Natural killer cell treated with Interleukin-12 subunit alpha and Interleukin-12 subunit beta and Interleukin-15 and Interleukin-18, amount 100 ng/mL, for 72 hours (primary cell): ENCODE results near the gene INO80. TPM values are rescaled to one million over a fixed set of nuclear protein-coding genes. Genes with fewer than 3 reads are reported as not detected.
A peak's percentile ranks its signal among the peaks of the same experiment; 100 is the strongest.
"Not testable (repeated sequence)": the region's sequence is repeated elsewhere in the genome, so short reads cannot be mapped to it uniquely, and the experiment has no call there.

Experiments used
- ATAC-seq, 2 donors: fragments of 150-1000 bp; cut with Tn5 transposase in 1 of 2; sonication (Bioruptor Pico), chemical (Tn5 transposase) in 1 of 2; 2 replicates each; pipeline ENCODE4 v1.10.0; 2021
- DNase-seq: peaks from one replicate; pipeline ENCODE4 v3.0.0; 2022; ENCODE audit warnings: low spot score
- H3K27ac Mint-ChIP-seq, 2 donors: 1 replicate in 1 of 2; 2 replicates in 1 of 2; pipeline ENCODE4 v1.8.0; 2022; ENCODE audit warnings: mixed read lengths in 2 of 2, mild to moderate bottlenecking in 1 of 2, moderate library complexity in 1 of 2
- H3K27me3 Mint-ChIP-seq, 2 donors: 1 replicate in 1 of 2; 2 replicates in 1 of 2; pipeline ENCODE4 v1.8.0; 2022; ENCODE audit warnings: mixed read lengths in 2 of 2
- H3K36me3 Mint-ChIP-seq: one replicate; pipeline ENCODE4 v1.8.0; 2022; ENCODE audit warnings: mixed read lengths
- H3K4me1 Mint-ChIP-seq, 2 donors: 1 replicate in 1 of 2; 2 replicates in 1 of 2; pipeline ENCODE4 v1.8.0; 2022; ENCODE audit warnings: low read depth in 2 of 2, mixed read lengths in 2 of 2, mild to moderate bottlenecking in 1 of 2
- H3K4me3 Mint-ChIP-seq: one replicate; pipeline ENCODE4 v1.8.0; 2022; ENCODE audit warnings: mixed read lengths
- H3K9me3 Mint-ChIP-seq: 2 replicates; pipeline ENCODE4 v1.8.0; 2022; ENCODE audit warnings: mixed read lengths
- total RNA-seq, 2 donors: library from RNA; stranded (reverse); gene quantifications; one replicate each; pipeline ENCODE4 v1.2.3, GENCODE V29; 2022

INO80 gene
- total RNA-seq, 2 donors from 2014 or later: 34.3 to 55.7 TPM

DNA sequence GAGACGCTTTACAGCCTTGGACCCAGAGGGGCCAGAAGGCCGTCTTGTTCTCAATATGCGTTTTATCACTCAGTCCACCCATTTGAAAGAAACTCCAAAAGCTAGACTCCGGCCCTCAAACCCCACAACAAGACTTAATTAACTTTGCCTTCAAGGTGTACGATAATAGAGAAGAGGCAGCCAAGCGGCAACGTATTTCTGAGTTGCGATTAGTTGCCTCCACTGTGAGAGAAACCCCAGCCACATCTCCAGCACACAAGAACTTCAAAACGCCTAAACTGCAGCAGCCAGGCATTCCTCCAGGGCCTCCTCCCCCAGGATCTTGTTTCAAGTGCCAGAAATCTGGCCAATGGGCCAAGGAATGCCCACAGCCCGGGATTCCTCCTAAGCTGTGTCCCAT lies 17.4 kb upstream of the INO80 start:
- no peaks in the 10 kb centered on the region for H3K36me3 Mint-ChIP-seq
- no peak overlapping the region for H3K4me3 Mint-ChIP-seq
- H3K9me3 Mint-ChIP-seq: no peaks in the 10 kb centered on the region
- ATAC-seq (no peak), DNase-seq (no peak)
- peaks cover 13 to 16% of the 10 kb centered on the region in 2 donors for H3K27me3 Mint-ChIP-seq
- H3K27ac Mint-ChIP-seq: no peak overlapping the region
- H3K4me1 Mint-ChIP-seq: peaks cover 3 to 5% of the 10 kb centered on the region in 2 donors

DNA sequence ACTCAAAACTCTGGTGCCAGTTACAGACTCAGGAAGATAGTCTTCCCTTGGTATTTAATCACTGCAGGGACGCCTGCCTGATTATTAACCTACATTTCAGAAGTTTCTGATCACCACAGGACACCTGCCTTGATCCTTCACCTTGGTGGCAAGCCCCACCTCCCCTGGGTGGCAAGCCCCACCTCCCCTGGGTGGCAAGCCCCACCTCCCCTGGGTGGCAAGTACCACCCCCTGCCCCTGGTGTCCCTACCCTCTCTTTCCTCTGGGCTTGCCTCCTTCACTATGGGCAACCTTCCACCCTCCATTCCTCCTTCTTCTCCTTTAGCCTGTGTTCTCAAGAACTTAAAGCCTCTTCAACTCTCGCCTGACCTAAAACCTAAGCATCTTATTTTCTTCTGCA lies 16.0 kb upstream of the INO80 start:
- DNase-seq, H3K4me3 Mint-ChIP-seq, H3K27ac Mint-ChIP-seq, H3K4me1 Mint-ChIP-seq, H3K36me3 Mint-ChIP-seq, H3K9me3 Mint-ChIP-seq, ATAC-seq: not testable (repeated sequence)
- H3K27me3 Mint-ChIP-seq: peaks cover 13 to 16% of the 10 kb centered on the region in 2 donors

DNA sequence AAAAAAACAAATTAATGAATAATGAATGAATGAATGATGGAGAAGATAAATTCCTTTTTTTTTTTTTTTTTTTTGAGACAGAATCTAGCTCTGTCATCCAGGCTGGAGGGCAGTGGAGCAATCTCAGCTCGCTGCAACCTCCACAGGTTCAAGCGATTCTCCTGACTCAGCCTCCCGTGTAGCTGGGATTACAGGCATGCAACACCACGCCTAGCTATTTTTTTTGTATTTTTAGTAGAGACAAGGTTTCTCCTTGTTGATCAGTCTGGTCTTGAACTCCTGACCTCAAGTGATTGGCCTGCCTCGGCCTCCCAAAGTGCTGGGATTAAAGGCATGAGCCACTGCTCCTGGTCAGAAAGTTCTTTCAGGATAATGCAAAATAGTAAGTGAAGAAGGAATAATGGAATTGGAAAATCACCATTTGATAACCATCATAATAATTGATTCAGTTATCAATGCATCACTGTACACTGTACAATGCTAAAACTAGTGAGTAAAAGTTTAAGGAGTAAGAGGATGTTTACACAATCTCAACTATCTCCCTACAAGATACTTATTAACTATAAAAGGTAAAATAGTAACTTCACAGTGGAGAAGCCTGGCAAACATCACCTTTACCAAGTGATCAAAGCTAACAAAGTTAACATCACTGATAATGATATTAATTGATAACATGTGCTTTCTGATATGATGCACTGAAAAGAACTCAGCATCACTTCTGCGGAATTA lies 12.3 kb upstream of the INO80 start:
- DNase-seq (no peak), ATAC-seq (no peak)
- H3K9me3 Mint-ChIP-seq: no peaks in the 10 kb centered on the region
- peaks cover 5 to 6% of the 10 kb centered on the region in 2 donors for H3K4me1 Mint-ChIP-seq
- no peaks in the 10 kb centered on the region for H3K36me3 Mint-ChIP-seq
- peaks cover 18 to 21% of the 10 kb centered on the region in 2 donors for H3K27me3 Mint-ChIP-seq
- no peak overlapping the region for H3K27ac Mint-ChIP-seq
- no peak overlapping the region for H3K4me3 Mint-ChIP-seq

DNA sequence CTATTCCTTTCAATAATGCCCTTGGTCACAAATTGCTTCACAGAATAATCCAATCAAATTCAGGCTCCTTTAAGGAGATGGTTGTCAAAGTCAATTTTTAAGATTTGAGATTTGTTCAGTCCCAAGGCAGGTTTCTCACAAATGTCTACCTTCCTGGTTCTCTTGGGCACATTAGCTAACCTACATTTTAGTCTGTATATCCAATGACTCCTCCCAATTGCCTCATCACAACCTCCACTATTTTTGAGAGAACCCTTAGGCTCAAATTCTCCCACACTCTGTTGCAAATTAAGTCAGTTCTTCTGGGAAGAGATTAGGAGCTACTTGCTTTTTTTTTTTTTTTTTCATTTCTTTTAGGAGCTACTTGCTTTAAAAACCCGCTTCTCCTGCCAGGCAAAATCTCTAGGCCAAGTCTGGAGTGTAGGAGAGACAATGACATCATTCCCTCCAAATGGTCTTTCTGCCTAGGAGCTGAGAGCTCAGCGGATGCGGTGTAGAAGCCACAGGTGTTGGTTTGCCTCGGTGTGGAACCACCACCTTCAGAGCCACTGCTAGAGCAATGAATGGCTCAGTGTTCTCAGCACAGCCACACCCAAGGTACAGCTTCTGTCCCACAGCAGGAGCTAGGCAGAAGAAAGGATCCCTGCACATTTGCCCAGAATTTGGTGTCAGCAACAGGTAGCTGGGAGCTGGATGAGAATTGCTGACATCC lies 10.0 kb upstream of the INO80 start:
- H3K4me1 Mint-ChIP-seq: peaks cover 0 to 2% of the 10 kb centered on the region in 2 donors
- DNase-seq: no peak
- H3K27me3 Mint-ChIP-seq: peaks cover 5% of the 10 kb centered on the region in 2 donors
- H3K4me3 Mint-ChIP-seq: no peak overlapping the region
- peak overlapping the region in 1 of 2 donors; percentile 27 for H3K27ac Mint-ChIP-seq
- no peaks in the 10 kb centered on the region for H3K9me3 Mint-ChIP-seq
- peak in 1 of 2 donors; percentile 46 for ATAC-seq
- H3K36me3 Mint-ChIP-seq: no peaks in the 10 kb centered on the region

DNA sequence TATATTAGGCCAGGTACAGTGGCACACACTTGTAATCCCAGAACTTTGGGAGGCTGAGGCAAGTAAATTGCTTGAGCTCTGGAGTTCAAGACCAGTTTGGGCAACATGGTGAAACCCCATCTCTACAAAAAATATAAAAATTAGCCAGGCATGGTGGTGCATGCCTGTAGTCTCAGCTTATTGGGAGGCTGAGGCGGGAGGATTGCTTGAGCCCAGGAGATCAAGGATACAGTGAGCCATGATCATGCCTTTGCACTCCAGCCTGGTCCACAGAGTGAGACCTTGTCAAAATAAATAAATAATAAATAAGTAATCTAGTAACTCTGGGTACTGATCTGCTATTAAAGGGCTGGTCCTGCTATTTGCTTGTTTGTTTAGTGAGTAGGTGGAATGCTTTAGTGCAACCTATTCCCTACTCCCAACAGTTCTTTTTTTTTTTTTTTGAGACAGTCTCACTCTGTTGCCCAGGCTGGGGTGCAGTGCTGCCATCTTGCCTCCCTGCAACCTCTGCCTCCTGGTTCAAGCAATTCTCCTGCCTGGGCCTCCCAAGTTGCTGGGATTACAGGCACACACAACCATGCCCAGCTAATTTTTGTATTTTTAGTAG lies 9.1 kb upstream of the INO80 start:
- H3K4me1 Mint-ChIP-seq: peaks cover 0 to 2% of the 10 kb centered on the region in 2 donors
- no peaks in the 10 kb centered on the region for H3K36me3 Mint-ChIP-seq

DNA sequence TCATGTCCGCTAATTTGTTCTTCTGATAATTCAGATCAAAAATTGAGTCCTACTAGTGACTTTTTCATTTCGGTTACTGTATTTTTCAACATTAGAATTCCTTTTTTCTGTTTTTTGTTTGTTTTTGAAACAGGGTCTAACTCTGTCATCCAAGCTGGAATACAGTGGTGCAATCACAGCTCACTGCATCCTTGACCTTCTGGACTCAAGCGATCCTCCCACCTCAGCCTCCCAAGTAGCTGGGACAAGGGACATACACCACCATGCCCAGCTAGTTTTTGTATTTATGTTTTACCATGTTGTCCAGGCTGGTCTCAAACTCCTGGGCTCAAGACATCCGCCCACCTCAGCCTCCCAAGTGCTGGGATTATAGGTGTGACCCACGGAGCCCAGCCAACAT lies 8.0 kb upstream of the INO80 start:
- Mint-ChIP-seq H3K4me1 (peaks cover 0 to 2% of the 10 kb centered on the region in 2 donors), H3K36me3 (no peaks in the 10 kb centered on the region), H3K27ac (no peak overlapping the region), H3K9me3 (no peaks in the 10 kb centered on the region), H3K4me3 (no peak overlapping the region), H3K27me3 (peaks cover 5% of the 10 kb centered on the region in 2 donors)
- ATAC-seq (no peak), DNase-seq (no peak)

More for the DNA sequence above, 9.1 kb upstream of the INO80 start:
- no peaks in the 10 kb centered on the region for H3K9me3 Mint-ChIP-seq
- ATAC-seq (no peak), DNase-seq (no peak)
- peaks cover 5% of the 10 kb centered on the region in 2 donors for H3K27me3 Mint-ChIP-seq
- no peak overlapping the region for H3K4me3 Mint-ChIP-seq
- no peak overlapping the region for H3K27ac Mint-ChIP-seq

DNA sequence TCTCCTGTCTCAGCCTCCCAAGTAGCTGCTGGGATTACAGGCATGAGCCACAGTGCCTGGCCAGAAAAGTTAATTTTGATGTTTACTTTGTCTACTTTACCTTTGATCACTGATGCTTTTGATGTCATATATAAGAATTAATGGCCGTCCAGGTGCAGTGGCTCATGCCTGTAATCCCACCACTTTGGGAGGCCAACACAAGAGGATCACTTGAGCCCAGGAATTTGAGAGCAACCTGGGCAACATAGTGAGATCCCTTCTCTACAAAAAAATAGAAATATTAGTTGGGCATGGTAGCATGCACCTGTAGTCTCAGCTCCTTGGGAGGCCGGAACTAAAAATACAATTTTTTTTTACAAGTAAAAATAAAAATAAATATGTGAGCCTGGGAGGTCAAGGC lies 6.8 kb upstream of the INO80 start:
- ATAC-seq (no peak), DNase-seq (no peak)
- H3K27me3 Mint-ChIP-seq: peaks cover 5% of the 10 kb centered on the region in 2 donors
- no peaks in the 10 kb centered on the region for H3K9me3 Mint-ChIP-seq
- peaks cover 0 to 2% of the 10 kb centered on the region in 2 donors for H3K4me1 Mint-ChIP-seq
- H3K4me3 Mint-ChIP-seq: no peak overlapping the region
- no peak overlapping the region for H3K27ac Mint-ChIP-seq
- no peaks in the 10 kb centered on the region for H3K36me3 Mint-ChIP-seq

DNA sequence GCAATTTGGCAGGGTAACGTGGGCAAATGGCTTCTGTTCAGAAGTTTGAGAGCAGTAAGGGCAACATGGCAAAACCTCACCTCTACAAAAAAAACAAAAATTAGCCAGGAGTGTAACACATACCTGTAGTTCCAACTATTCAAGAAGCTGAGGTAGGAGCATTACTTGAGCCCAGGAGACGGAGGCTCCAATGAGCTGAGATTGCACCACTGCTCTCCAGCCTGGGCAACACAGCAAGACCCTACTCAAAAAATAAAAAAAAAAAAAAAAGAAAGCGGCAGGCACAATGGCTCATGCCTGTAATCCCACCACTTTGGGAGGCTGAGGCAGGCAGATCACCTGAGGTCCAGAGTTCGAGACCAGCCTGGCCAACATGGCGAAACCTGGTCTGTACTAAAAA lies 5.9 kb upstream of the INO80 start:
- Mint-ChIP-seq H3K4me3 (no peak overlapping the region), H3K9me3 (no peaks in the 10 kb centered on the region), H3K27ac (no peak overlapping the region), H3K27me3 (peaks cover 5% of the 10 kb centered on the region in 2 donors), H3K4me1 (peaks cover 0 to 2% of the 10 kb centered on the region in 2 donors), H3K36me3 (no peaks in the 10 kb centered on the region)
- DNase-seq (no peak), ATAC-seq (no peak)

DNA sequence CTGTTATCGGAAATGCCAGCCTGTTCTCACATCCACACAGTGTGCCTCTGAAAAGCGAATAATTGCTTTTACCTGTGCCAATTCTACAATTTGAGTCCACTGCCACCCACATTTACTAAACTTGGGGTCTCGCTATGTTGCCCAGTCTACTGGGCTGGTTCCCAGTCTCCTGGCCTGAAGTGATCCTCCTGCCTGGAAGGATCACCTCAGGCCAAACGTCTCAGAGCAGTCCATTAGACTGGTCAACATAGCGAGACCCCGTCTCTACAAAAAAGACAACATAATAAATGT lies 827 bp upstream of the INO80 start:
- no peaks in the 10 kb centered on the region for H3K9me3 Mint-ChIP-seq
- H3K4me1 Mint-ChIP-seq: peaks cover 17 to 18% of the 10 kb centered on the region in 2 donors
- H3K27me3 Mint-ChIP-seq: no peaks in the 10 kb centered on the region
- no peak for ATAC-seq
- H3K4me3 Mint-ChIP-seq: peak overlapping the region; percentile 100
- DNase-seq: no peak
- H3K36me3 Mint-ChIP-seq: peaks cover 11% of the 10 kb centered on the region
- peak overlapping the region; percentile 100 for H3K27ac Mint-ChIP-seq

DNA sequence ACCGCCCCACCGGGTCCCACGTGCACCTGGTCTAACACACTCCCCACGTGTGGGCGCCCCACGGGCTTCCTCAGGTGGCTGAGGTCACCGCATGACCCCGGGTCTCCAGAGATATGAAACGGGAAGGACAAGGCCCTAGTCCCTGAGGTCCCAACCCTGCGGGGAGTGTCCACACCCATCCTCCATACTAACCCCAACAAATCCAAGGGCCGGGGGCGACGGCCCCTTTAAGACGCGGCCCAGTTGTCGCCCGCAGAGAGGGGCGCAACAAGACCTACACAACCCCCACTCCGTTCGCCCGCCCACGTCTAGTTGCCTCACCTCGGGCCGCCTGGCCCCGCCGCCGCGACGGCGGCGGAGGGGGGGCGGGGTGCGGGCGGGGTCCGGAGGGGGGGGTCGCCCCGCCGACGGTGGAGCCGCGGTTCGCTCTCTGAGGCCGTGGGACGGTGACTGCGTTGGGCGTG lies 396 bp downstream of the INO80 start:
- DNase-seq (peak; percentile 79), ATAC-seq (peak; percentile 46 to 64)
- no peaks in the 10 kb centered on the region for H3K27me3 Mint-ChIP-seq
- peak overlapping the region; percentile 100 for H3K4me3 Mint-ChIP-seq
- peaks cover 11% of the 10 kb centered on the region for H3K36me3 Mint-ChIP-seq
- no peaks in the 10 kb centered on the region for H3K9me3 Mint-ChIP-seq
- H3K4me1 Mint-ChIP-seq: peaks cover 17 to 18% of the 10 kb centered on the region in 2 donors
- H3K27ac Mint-ChIP-seq: peak overlapping the region; percentile 100

DNA sequence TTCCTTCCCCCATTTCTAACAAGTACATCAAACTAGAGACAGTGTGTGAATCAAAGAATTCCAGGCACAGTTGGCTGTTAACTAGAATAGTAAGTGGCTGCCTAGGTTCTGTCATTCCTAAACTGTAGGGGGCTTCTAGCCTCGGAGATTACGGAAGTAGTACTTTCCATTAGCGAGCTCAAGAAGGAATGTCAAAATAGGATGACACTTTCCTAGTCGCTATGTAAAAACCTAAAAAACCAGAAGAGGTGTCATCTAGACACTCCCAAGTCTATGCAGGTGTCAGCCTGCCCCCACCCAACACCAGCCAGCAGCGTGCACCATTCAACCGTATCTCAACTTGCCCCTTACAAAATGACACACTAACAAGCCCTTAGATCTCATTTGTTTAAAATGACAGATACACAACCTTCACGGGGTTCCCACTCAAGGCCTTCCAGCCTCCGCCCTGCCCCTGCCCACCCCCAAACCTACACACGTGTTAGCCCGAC lies 874 bp downstream of the INO80 start:
- Mint-ChIP-seq H3K27me3 (no peaks in the 10 kb centered on the region), H3K4me3 (peak overlapping the region; percentile 100), H3K4me1 (peaks cover 17 to 18% of the 10 kb centered on the region in 2 donors), H3K36me3 (peaks cover 11% of the 10 kb centered on the region), H3K27ac (peak overlapping the region; percentile 100), H3K9me3 (no peaks in the 10 kb centered on the region)
- DNase-seq: no peak
- no peak for ATAC-seq

DNA sequence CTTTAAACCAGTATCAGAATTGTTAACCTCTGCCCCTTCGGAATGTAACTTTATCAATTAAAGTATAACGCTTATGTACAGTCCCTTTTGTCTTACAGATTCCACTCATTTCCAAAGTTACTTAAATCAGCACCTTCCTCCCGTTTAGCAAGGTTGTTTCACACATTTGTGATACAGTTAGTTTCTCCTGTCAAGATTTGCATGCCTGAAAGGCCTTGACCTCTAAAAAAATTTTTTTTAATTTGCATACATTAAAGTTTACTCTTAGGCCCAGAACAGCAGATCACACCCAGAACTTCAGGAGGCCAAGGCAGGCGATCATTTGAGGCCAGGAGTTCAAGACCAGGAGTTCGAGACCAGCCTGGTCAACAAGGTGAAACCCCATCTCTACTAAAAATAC lies 9.1 kb downstream of the INO80 start:
- peaks cover 6% of the 10 kb centered on the region for H3K36me3 Mint-ChIP-seq
- no peaks in the 10 kb centered on the region for H3K27me3 Mint-ChIP-seq
- H3K4me3 Mint-ChIP-seq: no peak overlapping the region
- ATAC-seq: no peak
- H3K9me3 Mint-ChIP-seq: no peaks in the 10 kb centered on the region
- DNase-seq: no peak
- H3K4me1 Mint-ChIP-seq: peaks cover 16 to 20% of the 10 kb centered on the region in 2 donors
- H3K27ac Mint-ChIP-seq: no peak overlapping the region

DNA sequence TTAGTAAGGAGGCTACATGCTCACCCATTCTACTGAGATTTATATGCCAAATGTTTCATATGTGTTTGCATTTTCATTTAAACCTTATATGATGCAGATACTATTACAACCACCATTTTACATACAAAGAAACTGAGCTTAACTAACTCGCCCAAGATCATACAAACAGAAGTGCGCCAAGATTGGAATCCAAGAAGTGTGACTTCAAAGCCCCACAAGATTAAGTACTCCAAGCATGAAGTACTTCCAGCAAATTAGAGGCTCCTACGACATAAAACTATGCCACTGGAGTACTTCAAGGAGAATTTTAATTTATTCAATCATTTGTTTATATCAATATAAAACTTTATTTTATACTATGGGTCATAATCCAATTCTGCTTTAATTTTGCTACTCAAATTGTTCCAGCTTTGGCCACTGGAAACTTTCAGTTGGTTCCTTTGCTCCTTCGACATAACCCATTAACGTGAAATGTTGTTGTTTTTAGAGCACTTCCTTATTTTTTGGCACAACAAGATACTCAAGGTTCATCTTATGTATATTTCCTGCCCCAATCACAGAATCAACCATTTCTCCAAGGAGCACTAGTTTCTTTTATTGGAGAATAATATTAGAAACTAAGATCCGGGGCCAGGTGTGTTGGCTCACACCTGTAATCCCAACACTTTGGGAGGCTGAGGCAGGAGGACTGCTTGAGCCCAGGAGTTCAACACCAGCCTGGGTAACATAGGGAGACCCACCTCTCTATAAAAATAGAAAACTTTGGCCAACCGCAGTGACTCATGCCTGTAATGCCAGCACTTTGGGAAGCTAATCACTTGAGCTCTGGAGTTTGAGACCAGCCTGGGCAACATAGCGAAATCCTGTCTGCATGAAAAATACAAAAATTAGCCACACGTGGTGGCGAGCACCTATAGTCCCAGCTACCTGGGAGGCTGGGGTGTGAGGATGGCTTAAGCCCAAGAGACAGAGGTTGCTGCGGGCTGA lies 10.4 kb downstream of the INO80 start:
- DNase-seq (no peak), ATAC-seq (no peak)
- no peak overlapping the region for H3K27ac Mint-ChIP-seq
- H3K27me3 Mint-ChIP-seq: no peaks in the 10 kb centered on the region
- peaks cover 6% of the 10 kb centered on the region for H3K36me3 Mint-ChIP-seq
- H3K4me3 Mint-ChIP-seq: no peak overlapping the region
- H3K4me1 Mint-ChIP-seq: peaks cover 20 to 26% of the 10 kb centered on the region in 2 donors
- no peaks in the 10 kb centered on the region for H3K9me3 Mint-ChIP-seq
